K562 treated with DMSO at 1 percent for 24 hours (cell line): ENCODE results near the gene ALDH6A1. TPM values are rescaled to one million over a fixed set of nuclear protein-coding genes. Genes with fewer than 3 reads are reported as not detected.

Source experiments
- total RNA-seq: library from RNA; unstranded; fragments of 300-600 nt; gene quantifications from 2 replicates; pipeline ENCODE4 v1.2.3, GENCODE V29; 2022; ENCODE audit warnings: low read depth; ENCODE audit not compliant: insufficient read depth

The ALDH6A1 gene
- 2.8 and 3.3 TPM in 2 replicates for total RNA-seq

DNA sequence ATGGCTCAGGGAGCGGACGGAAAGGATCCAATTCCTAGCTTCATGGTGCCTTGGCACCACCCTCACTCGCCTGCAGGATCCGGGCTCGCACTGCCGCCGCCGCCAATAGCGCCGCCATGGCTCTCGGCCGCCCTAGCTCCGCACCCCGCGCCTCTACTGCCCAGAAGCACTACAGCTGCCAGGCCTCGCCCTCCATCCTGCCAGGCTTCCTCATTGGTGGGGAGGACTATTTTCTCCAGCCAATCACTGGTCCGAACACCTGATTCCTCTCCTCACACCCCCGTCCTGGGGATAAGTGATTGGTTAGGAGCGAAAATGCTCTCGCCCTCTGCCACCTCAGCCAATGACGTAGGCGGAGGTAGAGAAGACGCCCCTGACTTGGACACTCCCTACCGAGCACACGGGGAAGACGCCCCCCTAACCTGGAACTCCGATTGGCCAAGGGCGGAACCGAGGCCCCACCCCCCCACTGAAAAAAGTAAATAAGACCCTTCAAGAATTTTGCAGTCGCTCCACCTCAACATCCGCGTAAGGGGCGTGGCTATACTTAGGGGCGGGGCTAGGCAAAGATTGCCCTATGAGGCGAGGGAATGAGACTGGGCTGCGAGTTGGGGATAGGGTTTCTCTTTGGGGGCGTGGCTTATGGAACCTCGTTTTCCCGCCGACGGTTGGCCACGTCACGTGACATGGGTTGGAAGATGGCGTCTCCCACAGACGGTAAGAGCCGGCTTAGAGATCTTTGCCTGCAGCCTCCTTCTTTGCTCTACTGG is at the start of gene ALDH6A1, which contains the start of gene LIN52:
ALDH6A1 (minus strand) TSS at position 177 of the 770 bp plus-strand sequence; CDS start at position 118, 59 bp downstream.
LIN52 (plus strand) TSS at position 680 of the 770 bp plus-strand sequence; CDS start at position 699, 19 bp downstream.

DNA sequence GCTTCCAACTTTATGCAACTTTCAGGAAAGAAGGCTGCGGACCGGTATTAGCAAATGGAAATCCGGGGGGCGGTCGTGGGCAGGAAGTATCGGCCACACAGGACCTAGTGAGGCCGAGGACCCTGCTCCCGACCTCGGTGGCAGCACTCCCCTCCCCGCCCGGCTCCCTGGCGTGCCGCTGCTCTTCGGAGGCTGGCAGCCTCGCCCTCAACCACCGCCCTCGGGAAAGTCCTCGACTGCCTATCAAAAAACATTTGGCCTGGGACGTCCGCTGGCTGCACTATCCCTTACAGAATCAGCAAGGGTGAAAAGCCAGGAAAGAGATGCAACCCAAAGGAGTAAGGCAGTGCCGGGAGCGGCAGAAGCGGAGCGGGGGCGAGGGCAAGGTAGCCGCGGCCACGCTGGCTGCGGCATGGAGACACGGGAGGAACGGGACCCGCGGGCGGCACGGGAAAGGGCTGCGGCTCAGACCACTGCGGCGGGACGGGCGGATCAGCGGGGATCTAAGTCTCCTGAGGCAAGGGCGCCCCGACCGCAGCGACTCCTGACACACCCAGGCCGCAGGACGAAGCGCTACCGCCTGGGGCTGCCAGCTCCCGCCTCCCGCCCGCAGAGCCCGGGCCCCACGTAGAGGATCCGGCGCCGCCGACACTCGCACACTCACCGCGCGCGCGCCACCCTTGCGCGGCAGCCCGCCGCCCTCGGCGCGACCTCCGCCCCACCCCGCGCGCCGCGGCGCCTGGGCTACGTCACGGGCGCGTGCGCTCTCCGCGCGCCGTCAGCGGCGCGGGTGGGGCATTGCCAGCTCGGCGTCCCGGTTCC is 65.5 kb downstream of the ALDH6A1 start, which contains the start of the genes BBOF1 and ENTPD5:
BBOF1 (plus strand) TSS at position 764 of the 822 bp plus-strand sequence. CDS start 130 bp downstream, outside the sequence.
ENTPD5 (minus strand) TSS at position 703 of the 822 bp plus-strand sequence. CDS start 31,186 bp downstream, outside the sequence.

Other genes starting within 250 kb of the ALDH6A1 start
- 3.2 and 3.4 TPM in 2 replicates for gene PTGR2, start 232.6 kb downstream of the ALDH6A1 start, total RNA-seq
- 20.7 and 24.3 TPM in 2 replicates for gene ZNF410, start 197.6 kb downstream of the ALDH6A1 start, total RNA-seq
- gene FAM161B, start 134.4 kb downstream of the ALDH6A1 start, total RNA-seq: 1.8 and 2.2 TPM in 2 replicates
- gene COQ6, start 134.2 kb downstream of the ALDH6A1 start, total RNA-seq: 15.1 and 16.1 TPM in 2 replicates
- 6.2 and 7.7 TPM in 2 replicates for gene ENTPD5, start 65.2 kb downstream of the ALDH6A1 start, total RNA-seq
- 1.5 and 2.7 TPM in 2 replicates for gene BBOF1, start 65.1 kb downstream of the ALDH6A1 start, total RNA-seq
- 3.8 and 4.4 TPM in 2 replicates for gene LIN52, start 503 bp upstream of the ALDH6A1 start, total RNA-seq
- gene VSX2, start 155.0 kb upstream of the ALDH6A1 start, total RNA-seq: not detected in 2 replicates
- gene ABCD4, start 218.5 kb upstream of the ALDH6A1 start, total RNA-seq: 19.5 and 19.6 TPM in 2 replicates